GM12872 (cell line): ENCODE results near the gene CST11.
A peak's percentile ranks its signal among the peaks of the same experiment; 100 is the strongest.

Experiments used
- CTCF ChIP-seq: IDR thresholded peaks from 3 replicates; pipeline ENCODE4 v1.5.1; 2011; ENCODE audit warnings: low read depth, mild to moderate bottlenecking, low read length, moderate library complexity; ENCODE audit not compliant: insufficient read depth

CST11 gene

GRCh38 chr20:23441850-23442313, 10.8 kb downstream of the CST11 start:
- TF ChIP-seq CTCF = peak; percentile 95

GRCh38 chr20:23440004-23440403, 12.7 kb downstream of the CST11 start:
- TF ChIP-seq CTCF = no peak

GRCh38 chr20:23438661-23439060, 14.0 kb downstream of the CST11 start:
- no peak for TF ChIP-seq CTCF

- no peak for TF ChIP-seq CTCF
Measured at GRCh38 chr20:23437126-23437899, 15.4 kb downstream of the CST11 start.

DNA sequence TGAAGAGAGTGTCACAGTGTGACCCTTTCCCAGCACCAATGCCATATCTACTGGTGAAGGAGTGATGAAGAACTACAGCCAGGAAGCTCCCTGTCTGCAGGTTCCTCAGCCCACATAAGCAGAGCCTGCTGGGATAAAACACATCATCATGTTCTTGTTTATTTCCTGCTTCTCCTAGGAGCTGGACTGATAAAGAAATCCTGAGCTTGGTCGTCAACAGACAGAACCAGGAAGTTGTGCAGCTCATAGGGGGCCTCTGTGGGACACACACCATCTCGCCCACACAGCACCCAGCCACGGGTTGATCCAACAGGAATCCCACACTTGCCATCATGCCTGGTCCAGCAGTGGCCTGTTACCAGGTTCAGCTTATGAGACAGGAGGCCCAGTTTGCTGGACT, 16.0 kb downstream of the CST11 start:
- no peak for TF ChIP-seq CTCF

DNA sequence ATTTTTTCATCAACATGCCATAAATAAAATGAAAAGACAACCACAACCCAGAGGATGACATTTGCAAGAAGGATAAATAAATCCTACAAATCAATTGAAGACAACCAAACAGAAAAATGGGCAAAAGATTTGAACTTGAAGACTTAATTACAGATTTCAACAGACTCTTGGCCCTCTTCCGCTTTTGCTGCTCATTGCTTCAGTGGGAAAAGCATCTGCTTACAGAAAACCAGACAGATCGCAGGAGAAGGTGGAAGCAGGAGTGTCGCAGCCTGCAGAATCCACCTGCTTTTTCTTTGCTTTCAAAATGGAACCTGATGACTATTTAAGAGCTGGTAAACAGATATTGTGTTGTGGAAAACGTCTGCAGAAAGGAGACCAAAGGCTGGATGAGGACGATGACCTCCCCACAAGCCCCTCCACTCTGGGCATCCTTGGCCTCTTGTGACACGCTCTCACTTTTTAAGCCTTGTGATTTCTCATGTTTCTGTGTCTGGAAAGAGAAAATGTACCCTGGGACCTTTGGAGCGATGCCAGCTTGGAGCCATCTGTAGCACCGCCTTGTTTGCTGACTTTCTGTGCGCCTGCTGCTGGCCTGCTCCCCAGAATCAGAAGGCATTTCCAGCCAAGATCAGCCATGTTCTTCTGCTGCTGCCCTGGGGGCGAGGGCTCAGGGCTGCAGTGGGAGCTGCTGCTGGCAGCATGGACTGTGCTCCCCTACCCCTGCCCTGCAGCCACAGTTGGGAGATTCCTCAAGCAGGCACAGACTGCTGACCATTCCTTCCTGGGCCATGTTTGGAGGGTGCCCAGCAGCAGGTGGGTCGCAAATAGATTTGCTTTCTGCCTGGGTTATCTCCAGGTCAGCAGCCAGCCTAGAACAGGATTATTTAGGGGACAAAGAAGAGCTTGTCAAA, 16.8 kb downstream of the CST11 start:
- no peak for TF ChIP-seq CTCF

- TF ChIP-seq CTCF = no peak
Measured at GRCh38 chr20:23434521-23435313, 18.0 kb downstream of the CST11 start.
